HG02759 (cell line): ENCODE results near the gene KCNMB3.

Experiments
- ATAC-seq: cut with Tn5 transposase; IDR thresholded peaks from one replicate; pipeline ENCODE4 v1.9.1; 2021; ENCODE audit warnings: mild to moderate bottlenecking, moderate library complexity; ENCODE audit not compliant: unreplicated experiment

The KCNMB3 gene

DNA sequence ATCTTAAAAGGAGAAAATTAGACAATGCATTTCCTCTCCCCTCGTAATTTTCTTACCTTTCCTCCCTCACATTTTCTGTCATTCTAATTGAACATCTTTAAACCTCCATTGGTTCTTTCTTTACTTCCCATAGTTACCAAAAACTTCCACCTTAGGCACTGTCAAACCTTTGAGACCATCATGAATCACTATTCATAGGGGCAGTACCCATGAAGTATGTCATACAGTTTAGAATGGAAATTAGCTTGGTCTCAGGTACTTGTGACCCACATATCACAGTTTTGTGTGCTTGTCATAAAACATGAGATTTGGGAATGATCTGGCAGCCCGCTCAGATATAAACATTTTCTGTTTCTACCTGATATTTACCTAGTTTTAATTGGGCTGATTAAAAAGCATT lies 50.1 kb downstream of the KCNMB3 start:
- ATAC-seq, result no peak

DNA sequence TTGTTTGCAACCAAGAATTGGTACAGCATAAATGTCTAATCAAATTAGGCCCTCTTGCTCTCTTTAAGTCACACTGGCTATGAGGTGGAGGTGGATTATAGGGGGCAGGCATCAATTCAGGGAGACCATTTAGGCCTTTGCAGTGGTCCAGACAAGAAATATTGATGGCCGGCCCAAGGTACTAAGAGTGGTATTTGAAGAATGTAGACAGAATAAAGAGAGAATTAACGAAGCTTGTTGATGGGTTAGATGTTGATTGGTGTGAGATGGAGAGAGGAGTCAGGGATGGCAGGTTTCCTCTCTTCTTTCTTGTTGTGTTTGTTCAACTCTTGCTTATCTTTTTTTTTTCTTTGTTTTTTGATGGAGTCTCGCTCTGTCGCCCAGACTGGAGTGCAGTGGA lies 54.2 kb downstream of the KCNMB3 start:
- no peak for ATAC-seq

DNA sequence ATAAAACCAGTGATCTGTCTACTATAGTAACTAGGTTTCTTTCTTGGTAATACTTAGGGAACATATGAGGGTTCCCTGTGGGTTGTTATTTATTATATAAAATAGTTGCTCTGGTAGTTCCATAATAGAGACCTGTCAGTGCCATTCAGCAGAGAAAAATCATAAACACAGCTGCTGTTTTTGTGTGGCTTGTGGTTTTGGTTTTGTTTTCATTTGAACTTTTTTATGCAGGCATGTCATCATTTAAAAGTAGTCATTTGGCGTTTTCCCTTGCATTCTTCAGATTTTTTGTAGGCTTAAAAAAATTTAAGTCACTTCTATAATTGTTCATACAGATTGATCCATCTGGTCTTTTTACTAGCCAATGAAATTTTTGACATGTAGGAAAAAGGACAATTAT lies 54.8 kb downstream of the KCNMB3 start:
- ATAC-seq, result peak; percentile 88

DNA sequence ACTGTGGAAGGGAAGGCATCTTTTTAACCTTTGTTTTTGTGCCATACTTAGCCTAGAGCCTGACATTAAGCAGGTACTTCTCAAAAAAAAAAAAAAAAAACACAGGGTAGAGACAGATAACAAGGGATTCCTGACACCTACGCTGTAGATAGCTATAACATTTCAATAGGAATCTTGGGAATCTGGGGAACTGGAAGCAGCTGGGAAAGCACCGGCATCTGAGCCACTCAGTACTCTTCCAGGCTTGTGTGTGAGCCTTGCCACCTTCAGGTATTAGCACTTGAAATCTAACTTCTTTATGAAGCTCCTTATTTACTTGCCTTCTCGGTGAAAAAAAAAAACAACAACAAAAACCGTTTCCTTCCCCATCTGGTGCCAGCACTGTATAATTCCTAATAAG lies 56.0 kb downstream of the KCNMB3 start:
- no peak for ATAC-seq
